Mononuclear cell (primary cell): ENCODE measurements around the gene PSMD2. TPM values are rescaled to one million over a fixed set of nuclear protein-coding genes. Genes with fewer than 3 reads are reported as not detected.

Experiments
- H3K27me3 ChIP-seq: 2 replicates; pipeline ENCODE4 v1.6.0; 2011; ENCODE audit warnings: low read length, control low read depth; ENCODE audit not compliant: insufficient read depth
- H3K4me1 ChIP-seq: 2 replicates; pipeline ENCODE4 v1.5.1; 2011; ENCODE audit warnings: mild to moderate bottlenecking, low read length, control low read depth; ENCODE audit not compliant: insufficient read depth
- H3K4me3 ChIP-seq: 2 replicates; pipeline ENCODE4 v1.5.1; 2011; ENCODE audit warnings: mild to moderate bottlenecking, low read length, moderate library complexity
- H3K9me3 ChIP-seq: 2 replicates; pipeline ENCODE4 v1.5.1; 2011; ENCODE audit warnings: low read depth, mild to moderate bottlenecking, control low read depth, low read length
- total RNA-seq: library from RNA; depleted of rRNA; stranded (reverse); fragments of >200 nt; gene quantifications from one replicate; pipeline ENCODE4 v1.2.3, GENCODE V29; 2012

Gene PSMD2
- total RNA-seq, 1 donor = 119 TPM

DNA sequence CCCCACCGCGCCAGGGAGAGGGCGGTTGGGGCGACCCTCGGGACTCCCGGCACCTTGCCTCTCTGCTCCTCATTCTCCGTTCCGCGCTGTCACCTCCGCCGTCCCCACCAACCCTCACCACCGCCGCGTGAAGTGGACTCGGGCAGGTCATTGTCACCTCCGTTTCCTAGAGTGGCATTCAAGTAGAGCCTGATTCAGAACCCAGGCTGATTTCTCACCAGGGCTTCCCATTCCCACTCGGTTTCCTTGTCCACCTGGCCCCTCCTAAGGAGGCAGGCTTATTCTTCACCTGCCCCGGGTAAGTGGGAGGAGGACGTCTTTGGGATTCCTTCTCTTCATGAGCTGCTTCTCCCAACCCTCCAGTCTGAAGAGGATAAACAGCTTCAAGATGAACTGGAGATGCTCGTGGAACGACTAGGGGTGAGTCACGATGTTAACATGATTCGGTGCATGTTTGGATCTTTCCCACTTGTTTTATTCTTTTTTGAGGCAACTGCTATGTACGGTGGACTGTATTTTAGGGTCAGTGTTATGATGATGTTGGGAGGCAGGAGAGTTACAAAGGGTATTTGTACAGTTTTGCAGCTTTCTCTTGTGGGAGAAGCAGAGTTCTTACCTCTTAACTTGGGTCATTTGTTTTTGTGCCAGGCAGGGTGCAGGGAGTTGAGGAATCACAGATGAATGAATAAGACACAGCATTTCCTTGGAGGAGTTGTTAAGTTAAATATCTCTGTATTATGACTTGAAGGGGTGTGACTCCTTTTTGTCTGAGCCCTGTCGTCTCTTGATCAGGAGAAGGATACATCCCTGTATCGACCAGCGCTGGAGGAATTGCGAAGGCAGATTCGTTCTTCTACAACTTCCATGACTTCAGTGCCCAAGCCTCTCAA lies 692 bp downstream of the PSMD2 start:
- Histone ChIP-seq H3K9me3 (no peaks in the 10 kb centered on the region), H3K27me3 (no peaks in the 10 kb centered on the region), H3K4me3 (peak overlapping the region; percentile 70), H3K4me1 (peaks cover 21% of the 10 kb centered on the region)

- Histone ChIP-seq H3K27me3 (no peaks in the 10 kb centered on the region), H3K4me1 (peaks cover 21% of the 10 kb centered on the region), H3K9me3 (no peaks in the 10 kb centered on the region), H3K4me3 (no peak overlapping the region)
These were observed 1.3 kb downstream of the PSMD2 start for GRCh38 chr3:184300378-184300720.

- H3K4me1 ChIP-seq = peaks cover 3% of the 10 kb centered on the region
- H3K27me3 ChIP-seq = no peaks in the 10 kb centered on the region
- H3K9me3 ChIP-seq = no peaks in the 10 kb centered on the region
- no peak overlapping the region for H3K4me3 ChIP-seq
These were observed 6.5 kb downstream of the PSMD2 start for GRCh38 chr3:184305577-184305976.

DNA sequence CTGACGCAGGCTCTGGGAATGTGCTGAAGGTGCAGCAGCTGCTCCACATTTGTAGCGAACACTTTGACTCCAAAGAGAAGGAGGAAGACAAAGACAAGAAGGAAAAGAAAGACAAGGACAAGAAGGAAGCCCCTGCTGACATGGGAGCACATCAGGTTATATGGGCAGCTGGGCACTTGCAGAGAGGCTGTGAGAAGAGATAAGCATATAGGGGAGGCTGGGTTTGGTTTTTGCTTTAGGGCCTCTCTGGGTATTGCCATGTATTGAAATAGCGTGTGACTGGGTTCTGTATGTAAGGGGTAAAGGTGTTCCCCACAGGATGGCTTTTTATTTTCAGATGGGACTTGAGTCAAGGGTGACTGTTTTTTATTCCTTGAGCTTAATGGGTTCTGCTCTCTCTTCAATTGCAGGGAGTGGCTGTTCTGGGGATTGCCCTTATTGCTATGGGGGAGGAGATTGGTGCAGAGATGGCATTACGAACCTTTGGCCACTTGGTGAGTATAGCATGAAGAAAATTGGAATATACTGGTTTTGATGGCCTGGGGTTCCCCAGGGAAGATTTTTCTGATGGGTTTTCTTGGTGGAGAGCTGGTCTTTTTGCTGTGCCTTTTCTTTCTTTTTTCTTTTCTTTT lies 7.4 kb downstream of the PSMD2 start:
- no peaks in the 10 kb centered on the region for H3K4me1 ChIP-seq
- H3K9me3 ChIP-seq = no peaks in the 10 kb centered on the region
- no peaks in the 10 kb centered on the region for H3K27me3 ChIP-seq
- no peak overlapping the region for H3K4me3 ChIP-seq

DNA sequence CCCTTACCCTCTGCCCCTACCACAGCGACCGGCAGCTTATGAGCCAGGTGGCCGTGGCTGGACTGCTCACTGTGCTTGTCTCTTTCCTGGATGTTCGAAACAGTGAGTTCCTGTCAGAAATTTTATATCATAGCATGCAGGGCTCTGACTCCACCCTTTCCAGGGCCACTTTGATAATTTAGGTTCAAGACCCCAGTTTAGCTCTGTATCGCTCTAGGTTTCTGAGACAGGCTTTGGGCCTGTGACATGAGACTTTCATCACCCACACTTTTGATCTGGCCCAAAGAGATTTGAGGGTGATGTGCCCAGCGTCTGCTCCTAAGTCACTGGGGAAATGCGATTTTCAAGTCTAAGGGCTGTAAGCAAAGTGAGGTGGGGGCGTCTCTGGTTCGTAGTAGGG lies 8.9 kb downstream of the PSMD2 start:
- Histone ChIP-seq H3K27me3 (no peaks in the 10 kb centered on the region), H3K9me3 (no peaks in the 10 kb centered on the region), H3K4me1 (no peaks in the 10 kb centered on the region), H3K4me3 (no peak overlapping the region)

GRCh38 chr3:184308744-184309143 lies 9.7 kb downstream of the PSMD2 start:
- no peak overlapping the region for H3K4me3 ChIP-seq
- H3K27me3 ChIP-seq = no peaks in the 10 kb centered on the region
- no peaks in the 10 kb centered on the region for H3K9me3 ChIP-seq
- peaks cover under 1% of the 10 kb centered on the region for H3K4me1 ChIP-seq

GRCh38 chr3:184311633-184312032 lies 12.6 kb downstream of the PSMD2 start:
- no peaks in the 10 kb centered on the region for H3K27me3 ChIP-seq

DNA sequence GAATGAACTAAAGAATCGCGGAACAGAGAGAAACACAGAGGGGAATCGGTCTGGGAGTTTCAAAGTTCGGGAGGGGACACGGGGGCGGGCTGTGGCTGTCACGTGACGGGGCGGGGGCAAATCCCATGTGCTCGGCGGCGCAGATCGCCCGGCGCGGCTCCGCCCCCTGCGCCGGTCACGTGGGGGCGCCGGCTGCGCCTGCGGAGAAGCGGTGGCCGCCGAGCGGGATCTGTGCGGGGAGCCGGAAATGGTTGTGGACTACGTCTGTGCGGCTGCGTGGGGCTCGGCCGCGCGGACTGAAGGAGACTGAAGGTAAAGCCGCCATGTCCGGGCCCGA lies 15.3 kb downstream of the PSMD2 start, which contains the start of gene EIF4G1:
Gene EIF4G1 (plus strand): TSS at position 244 of the 337 bp plus-strand sequence. CDS start 1,191 bp downstream, outside the sequence.
- Histone ChIP-seq H3K27me3 (no peaks in the 10 kb centered on the region), H3K9me3 (no peaks in the 10 kb centered on the region), H3K4me3 (peak within 1 kb of the TSS; percentile 61), H3K4me1 (peaks cover 40% of the 10 kb centered on the region)

More at GRCh38 chr3:184311633-184312032, 12.6 kb downstream of the PSMD2 start:
- Histone ChIP-seq H3K4me3 (no peak overlapping the region), H3K4me1 (peaks cover 19% of the 10 kb centered on the region), H3K9me3 (no peaks in the 10 kb centered on the region)

DNA sequence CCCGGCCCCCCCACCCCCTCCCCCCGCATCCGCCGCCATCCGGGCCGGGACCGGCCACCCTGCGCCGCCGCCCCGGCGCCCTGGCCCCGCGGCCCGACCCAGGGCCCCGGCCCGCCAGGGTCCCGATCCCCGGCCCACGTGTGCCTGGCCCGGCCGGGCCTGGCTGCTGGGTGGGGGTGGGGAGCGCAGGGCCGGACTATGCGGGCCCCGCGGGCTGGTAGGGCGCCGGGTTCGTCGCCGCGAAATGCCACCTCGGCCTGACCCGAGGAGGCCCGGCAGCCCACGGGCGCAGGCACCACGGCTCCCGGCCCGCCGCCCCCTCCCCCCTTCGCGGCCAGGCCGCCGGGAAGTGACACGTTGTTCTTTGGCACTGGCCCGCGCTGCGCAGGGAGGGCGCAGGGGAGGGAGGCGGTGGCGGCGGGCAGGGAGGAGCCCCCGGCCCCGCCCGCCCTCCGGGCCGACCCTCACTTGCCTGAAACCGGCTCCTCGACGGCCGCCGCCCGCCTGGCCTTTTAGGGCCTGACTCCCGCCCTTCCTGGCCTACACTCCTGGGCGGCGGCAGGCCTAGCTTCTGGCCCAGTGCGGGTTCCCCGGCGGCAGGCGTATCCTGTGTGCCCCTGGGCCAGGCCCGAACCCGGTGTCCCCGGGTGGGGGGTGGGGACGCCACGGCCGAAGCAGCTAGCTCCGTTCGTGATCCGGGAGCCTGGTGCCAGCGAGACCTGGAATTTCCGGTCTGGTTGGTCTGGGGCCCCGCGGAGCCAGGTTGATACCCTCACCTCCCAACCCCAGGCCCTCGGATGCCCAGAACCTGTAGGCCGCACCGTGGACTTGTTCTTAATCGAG lies 15.9 kb downstream of the PSMD2 start:
- Histone ChIP-seq H3K4me1 (peaks cover 46% of the 10 kb centered on the region), H3K27me3 (no peaks in the 10 kb centered on the region), H3K4me3 (peak overlapping the region; percentile 61), H3K9me3 (no peaks in the 10 kb centered on the region)

DNA sequence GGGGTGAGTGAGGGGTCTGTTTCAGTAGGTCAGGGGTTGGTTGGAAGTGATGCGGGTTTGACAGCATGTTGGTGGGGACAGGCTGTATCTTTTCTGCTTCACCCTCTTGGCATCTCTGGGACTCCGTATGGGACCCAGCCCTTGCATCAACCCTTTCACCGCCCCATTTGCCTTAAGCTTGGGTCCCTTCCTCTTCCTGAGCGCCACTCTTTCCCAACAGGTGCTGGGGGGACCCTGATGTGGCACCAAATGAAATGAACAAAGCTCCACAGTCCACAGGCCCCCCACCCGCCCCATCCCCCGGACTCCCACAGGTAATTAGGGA lies 16.5 kb downstream of the PSMD2 start:
- Histone ChIP-seq H3K4me1 (peaks cover 52% of the 10 kb centered on the region), H3K4me3 (peak overlapping the region; percentile 61), H3K9me3 (no peaks in the 10 kb centered on the region), H3K27me3 (no peaks in the 10 kb centered on the region)

GRCh38 chr3:184315871-184316661 lies 17.0 kb downstream of the PSMD2 start:
- H3K4me1 ChIP-seq = peaks cover 57% of the 10 kb centered on the region
- H3K9me3 ChIP-seq = no peaks in the 10 kb centered on the region
- peak overlapping the region; percentile 61 for H3K4me3 ChIP-seq
- H3K27me3 ChIP-seq = no peaks in the 10 kb centered on the region

DNA sequence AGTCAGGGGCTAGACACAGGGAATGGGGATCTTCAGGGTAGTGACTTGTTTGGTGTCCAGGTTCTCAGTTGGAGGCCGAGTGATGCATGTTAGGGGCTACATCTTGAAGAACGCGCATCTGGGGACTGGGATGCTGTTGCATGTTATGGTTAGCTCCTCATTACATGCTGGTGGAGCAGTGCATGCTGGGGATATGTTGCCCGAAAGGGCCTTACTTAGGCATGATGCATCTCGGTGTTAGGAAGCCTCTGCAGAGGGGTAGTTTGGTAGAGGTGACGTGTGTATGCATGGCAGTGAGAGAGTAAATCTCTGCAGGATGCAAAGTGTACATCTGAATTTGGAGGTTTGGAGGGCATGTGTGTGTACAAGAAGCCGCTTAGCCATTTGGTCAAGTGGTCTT lies 17.8 kb downstream of the PSMD2 start:
- Histone ChIP-seq H3K4me1 (peaks cover 65% of the 10 kb centered on the region), H3K4me3 (no peak overlapping the region), H3K9me3 (no peaks in the 10 kb centered on the region), H3K27me3 (no peaks in the 10 kb centered on the region)

- Histone ChIP-seq H3K27me3 (no peaks in the 10 kb centered on the region), H3K4me1 (peaks cover 69% of the 10 kb centered on the region), H3K4me3 (no peak overlapping the region), H3K9me3 (no peaks in the 10 kb centered on the region)
These were observed 18.2 kb downstream of the PSMD2 start for GRCh38 chr3:184317201-184317600.

- H3K27me3 ChIP-seq = no peaks in the 10 kb centered on the region
- H3K4me1 ChIP-seq = peaks cover 76% of the 10 kb centered on the region
- H3K4me3 ChIP-seq = no peak overlapping the region
- H3K9me3 ChIP-seq = no peaks in the 10 kb centered on the region
These were observed 21.0 kb downstream of the PSMD2 start for GRCh38 chr3:184320104-184320445.
